ENCODE results near the gene BMP6.
A peak's percentile ranks its signal among the peaks of the same experiment; 100 is the strongest.

BMP6 gene

DNA sequence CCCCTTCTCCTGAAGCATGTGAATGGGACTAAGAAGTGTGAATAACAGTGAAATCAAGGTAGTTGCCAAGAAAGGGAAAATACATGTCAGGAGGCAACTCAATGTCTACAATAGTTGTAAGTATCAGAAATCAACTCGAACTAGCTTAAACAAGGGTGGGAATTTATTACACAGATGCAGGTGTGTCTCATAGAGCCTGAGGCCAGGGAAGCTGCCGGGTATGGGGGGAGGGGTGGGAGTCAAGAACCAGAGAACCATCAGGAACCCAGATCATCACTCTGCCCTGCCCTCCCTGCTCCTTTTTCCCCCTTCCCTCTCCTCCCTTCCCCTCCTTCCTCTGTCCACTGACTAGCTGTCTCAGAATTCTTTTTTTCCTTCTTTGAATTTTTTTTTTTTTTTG is 34.9 kb upstream of the BMP6 start:
- no peak overlapping the region for H2AFZ ChIP-seq (ENCODE audit: insufficient read depth, low read length, poor library complexity)
- no peaks in the 10 kb centered on the region for H3K9me3 ChIP-seq (ENCODE audit: insufficient read depth, low read depth, low read length)
- H2BK5ac ChIP-seq (ENCODE audit: low read depth, low read length, poor library complexity), result no peak overlapping the region
- H4K91ac ChIP-seq (ENCODE audit: low read depth, low read length), result no peak overlapping the region
- H3K79me2 ChIP-seq (ENCODE audit: control insufficient read depth, insufficient read depth, low read length, poor library complexity), result no peaks in the 10 kb centered on the region
- H3K9ac ChIP-seq (ENCODE audit: low read length), result no peak overlapping the region
- H3K18ac ChIP-seq (ENCODE audit: low read length), result no peak overlapping the region
- no peak overlapping the region for H3K4ac ChIP-seq (ENCODE audit: low read depth, low read length)
- no peaks in the 10 kb centered on the region for H3K27me3 ChIP-seq (ENCODE audit: insufficient read depth, low read length)
- H3K27ac ChIP-seq (ENCODE audit: low read depth, low read length), result no peak overlapping the region
- WGBS (ENCODE audit: extremely low coverage, insufficient coverage, insufficient read length), result no CpG with 5 or more reads among the region's 2 CpGs
- H2BK12ac ChIP-seq (ENCODE audit: low read length), result no peak overlapping the region
- no peaks in the 10 kb centered on the region for H3K79me1 ChIP-seq (ENCODE audit: low read length)
- H3K4me1 ChIP-seq (ENCODE audit: control insufficient read depth in 1 of 2, insufficient read depth in 2 of 2, low read length in 2 of 2), result peaks cover 8 to 10% of the 10 kb centered on the region in 2 experiments
- DNase-seq, result peak; percentile 8 to 15
- H3K36me3 ChIP-seq (ENCODE audit: control insufficient read depth in 1 of 2, insufficient read depth in 2 of 2, low read length in 2 of 2), result no peaks in the 10 kb centered on the region
- H3K23ac ChIP-seq (ENCODE audit: low read length), result no peak overlapping the region
- H3K14ac ChIP-seq (ENCODE audit: low read length), result no peak overlapping the region
- no peak overlapping the region for H2BK120ac ChIP-seq (ENCODE audit: insufficient read depth, low read length, poor library complexity)
- no peak overlapping the region for H3K4me3 ChIP-seq (ENCODE audit: low read depth, low read length)
- H3K4me2 ChIP-seq (ENCODE audit: low read length), result no peak overlapping the region
- no peak overlapping the region for H4K8ac ChIP-seq (ENCODE audit: low read depth, low read length)
- H4K12ac ChIP-seq (ENCODE audit: low read depth, low read length), result no peak overlapping the region
- H2AK5ac ChIP-seq (ENCODE audit: low read length), result no peak overlapping the region

DNA sequence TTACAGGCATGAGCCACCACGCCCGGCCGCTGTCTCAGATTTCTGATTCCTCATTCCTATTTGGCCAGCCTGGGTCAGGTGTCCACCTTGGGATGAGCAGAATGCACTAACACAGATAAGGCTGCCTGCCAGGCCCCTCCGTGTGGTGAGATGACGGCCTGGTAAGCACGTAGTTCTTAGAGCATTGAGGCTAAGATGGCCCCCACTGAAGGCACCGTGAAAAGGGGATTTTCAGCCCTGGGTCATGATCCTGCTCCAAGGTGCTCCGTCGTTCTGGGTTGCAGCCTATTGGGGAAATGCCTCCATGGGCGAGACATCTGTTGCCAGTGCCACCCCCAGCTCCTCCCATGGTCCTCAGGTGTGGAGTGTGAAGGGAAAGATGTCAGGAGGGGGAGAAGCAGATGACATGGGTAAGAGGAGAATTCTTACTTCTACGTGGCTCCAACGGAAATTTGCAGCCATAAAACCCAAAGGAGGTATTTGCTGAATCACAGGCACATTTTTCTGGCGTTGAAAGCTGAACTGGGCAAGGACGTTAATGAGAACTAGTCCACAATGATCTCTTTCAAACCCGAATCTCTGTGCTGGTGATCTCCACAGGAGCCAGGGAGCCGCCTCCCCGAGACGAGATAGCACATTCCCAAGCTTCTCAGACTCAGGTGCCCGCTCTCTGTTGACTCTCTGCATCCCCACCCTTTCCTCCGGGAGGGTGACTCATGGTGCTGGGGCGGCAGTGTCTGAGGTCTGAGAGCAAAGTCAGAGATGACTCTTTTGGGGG is 34.0 kb upstream of the BMP6 start:
- Histone ChIP-seq H3K36me3 (ENCODE audit: control insufficient read depth in 1 of 2, insufficient read depth in 2 of 2, low read length in 2 of 2) (no peaks in the 10 kb centered on the region), H3K4me1 (ENCODE audit: control insufficient read depth in 1 of 2, insufficient read depth in 2 of 2, low read length in 2 of 2) (peaks cover 8 to 10% of the 10 kb centered on the region in 2 experiments), H3K4me2 (ENCODE audit: low read length) (no peak overlapping the region), H3K79me1 (ENCODE audit: low read length) (no peaks in the 10 kb centered on the region), H3K9ac (ENCODE audit: low read length) (no peak overlapping the region), H3K27ac (ENCODE audit: low read depth, low read length) (peak overlapping the region; percentile 78), H3K18ac (ENCODE audit: low read length) (no peak overlapping the region), H3K4ac (ENCODE audit: low read depth, low read length) (no peak overlapping the region), H4K8ac (ENCODE audit: low read depth, low read length) (peak overlapping the region; percentile 48), H2BK5ac (ENCODE audit: low read depth, low read length, poor library complexity) (peak overlapping the region; percentile 23), H2BK12ac (ENCODE audit: low read length) (peak overlapping the region; percentile 63), H2BK120ac (ENCODE audit: insufficient read depth, low read length, poor library complexity) (no peak overlapping the region), H3K4me3 (ENCODE audit: low read depth, low read length) (no peak overlapping the region), H4K91ac (ENCODE audit: low read depth, low read length) (peak overlapping the region; percentile 30), H4K12ac (ENCODE audit: low read depth, low read length) (peak overlapping the region; percentile 4), H2AFZ (ENCODE audit: insufficient read depth, low read length, poor library complexity) (peak overlapping the region; percentile 35), H3K27me3 (ENCODE audit: insufficient read depth, low read length) (no peaks in the 10 kb centered on the region), H3K23ac (ENCODE audit: low read length) (no peak overlapping the region), H3K79me2 (ENCODE audit: control insufficient read depth, insufficient read depth, low read length, poor library complexity) (no peaks in the 10 kb centered on the region), H3K9me3 (ENCODE audit: insufficient read depth, low read depth, low read length) (no peaks in the 10 kb centered on the region), H3K14ac (ENCODE audit: low read length) (peak overlapping the region; percentile 34), H2AK5ac (ENCODE audit: low read length) (no peak overlapping the region)
- no CpG with 5 or more reads among the region's 21 CpGs for WGBS (ENCODE audit: extremely low coverage, insufficient coverage, insufficient read length)
- DNase-seq, result peak; percentile 92 to 97

DNA sequence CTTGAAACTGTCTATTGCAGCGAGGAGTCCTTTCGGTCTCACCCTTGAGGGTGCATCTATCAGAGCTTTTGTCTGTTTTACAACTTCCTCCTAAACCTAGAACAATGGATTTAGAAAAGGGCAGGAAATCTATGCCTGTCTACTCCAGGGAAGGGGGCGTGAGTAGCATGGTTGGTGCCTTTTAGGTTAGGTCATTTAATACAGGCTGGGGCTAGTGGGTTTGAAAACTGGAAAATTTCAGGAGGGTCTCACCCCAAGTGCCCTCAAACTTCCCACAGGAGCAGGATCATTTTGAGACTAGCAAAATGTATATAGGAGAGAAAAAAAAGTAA is 33.5 kb upstream of the BMP6 start:
- H2BK120ac ChIP-seq (ENCODE audit: insufficient read depth, low read length, poor library complexity), result no peak overlapping the region
- H3K23ac ChIP-seq (ENCODE audit: low read length), result no peak overlapping the region
- H2AK5ac ChIP-seq (ENCODE audit: low read length), result no peak overlapping the region
- no peak overlapping the region for H3K4ac ChIP-seq (ENCODE audit: low read depth, low read length)
- no peak for DNase-seq
- H2BK5ac ChIP-seq (ENCODE audit: low read depth, low read length, poor library complexity), result no peak overlapping the region
- H2BK12ac ChIP-seq (ENCODE audit: low read length), result peak overlapping the region; percentile 29
- H3K79me2 ChIP-seq (ENCODE audit: control insufficient read depth, insufficient read depth, low read length, poor library complexity), result no peaks in the 10 kb centered on the region
- peaks cover 8 to 10% of the 10 kb centered on the region in 2 experiments for H3K4me1 ChIP-seq (ENCODE audit: control insufficient read depth in 1 of 2, insufficient read depth in 2 of 2, low read length in 2 of 2)
- no peak overlapping the region for H3K4me2 ChIP-seq (ENCODE audit: low read length)
- no peak overlapping the region for H2AFZ ChIP-seq (ENCODE audit: insufficient read depth, low read length, poor library complexity)
- H4K8ac ChIP-seq (ENCODE audit: low read depth, low read length), result no peak overlapping the region
- H3K4me3 ChIP-seq (ENCODE audit: low read depth, low read length), result no peak overlapping the region
- no peak overlapping the region for H3K9ac ChIP-seq (ENCODE audit: low read length)
- no peaks in the 10 kb centered on the region for H3K79me1 ChIP-seq (ENCODE audit: low read length)
- H3K14ac ChIP-seq (ENCODE audit: low read length), result no peak overlapping the region
- no peaks in the 10 kb centered on the region for H3K27me3 ChIP-seq (ENCODE audit: insufficient read depth, low read length)
- no peak overlapping the region for H4K12ac ChIP-seq (ENCODE audit: low read depth, low read length)
- H3K27ac ChIP-seq (ENCODE audit: low read depth, low read length), result peak overlapping the region; percentile 36
- H3K18ac ChIP-seq (ENCODE audit: low read length), result no peak overlapping the region
- no CpG with 5 or more reads among the region's 3 CpGs for WGBS (ENCODE audit: extremely low coverage, insufficient coverage, insufficient read length)
- no peak overlapping the region for H4K91ac ChIP-seq (ENCODE audit: low read depth, low read length)
- no peaks in the 10 kb centered on the region for H3K9me3 ChIP-seq (ENCODE audit: insufficient read depth, low read depth, low read length)
- no peaks in the 10 kb centered on the region for H3K36me3 ChIP-seq (ENCODE audit: control insufficient read depth in 1 of 2, insufficient read depth in 2 of 2, low read length in 2 of 2)

DNA sequence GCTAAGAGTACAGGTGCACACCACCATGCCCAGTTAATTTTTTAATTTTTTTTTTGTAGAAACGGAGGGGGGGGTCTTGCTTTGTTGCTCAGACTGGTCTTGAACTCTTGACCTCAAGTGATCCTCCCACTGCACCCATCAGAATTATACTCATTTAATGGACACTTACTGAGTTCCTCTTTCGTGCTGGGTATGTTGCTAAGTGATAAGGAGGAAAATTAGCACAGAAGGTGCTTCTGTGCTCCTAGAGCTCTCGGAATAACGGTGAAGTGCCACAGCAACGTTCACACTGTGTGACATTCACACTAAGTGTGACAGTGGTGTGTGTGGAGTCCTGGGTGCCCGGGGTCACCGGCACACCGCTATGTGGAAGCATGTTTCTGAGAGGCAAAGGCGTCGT is 32.1 kb upstream of the BMP6 start:
- WGBS (ENCODE audit: extremely low coverage, insufficient coverage, insufficient read length), result no CpG with 5 or more reads among the region's 10 CpGs
- no peak overlapping the region for H3K14ac ChIP-seq (ENCODE audit: low read length)
- no peaks in the 10 kb centered on the region for H3K9me3 ChIP-seq (ENCODE audit: insufficient read depth, low read depth, low read length)
- H3K27ac ChIP-seq (ENCODE audit: low read depth, low read length), result no peak overlapping the region
- no peak overlapping the region for H4K8ac ChIP-seq (ENCODE audit: low read depth, low read length)
- H3K23ac ChIP-seq (ENCODE audit: low read length), result no peak overlapping the region
- H2BK12ac ChIP-seq (ENCODE audit: low read length), result peak overlapping the region; percentile 1
- no peaks in the 10 kb centered on the region for H3K36me3 ChIP-seq (ENCODE audit: control insufficient read depth in 1 of 2, insufficient read depth in 2 of 2, low read length in 2 of 2)
- H3K79me2 ChIP-seq (ENCODE audit: control insufficient read depth, insufficient read depth, low read length, poor library complexity), result no peaks in the 10 kb centered on the region
- H3K9ac ChIP-seq (ENCODE audit: low read length), result no peak overlapping the region
- peaks cover 2% of the 10 kb centered on the region for H3K79me1 ChIP-seq (ENCODE audit: low read length)
- H2AK5ac ChIP-seq (ENCODE audit: low read length), result peak overlapping the region; percentile 35
- no peak overlapping the region for H2BK120ac ChIP-seq (ENCODE audit: insufficient read depth, low read length, poor library complexity)
- H3K4me2 ChIP-seq (ENCODE audit: low read length), result no peak overlapping the region
- H3K27me3 ChIP-seq (ENCODE audit: insufficient read depth, low read length), result no peaks in the 10 kb centered on the region
- H3K18ac ChIP-seq (ENCODE audit: low read length), result no peak overlapping the region
- H4K12ac ChIP-seq (ENCODE audit: low read depth, low read length), result no peak overlapping the region
- no peak overlapping the region for H3K4ac ChIP-seq (ENCODE audit: low read depth, low read length)
- peak overlapping the region; percentile 4 for H4K91ac ChIP-seq (ENCODE audit: low read depth, low read length)
- H2AFZ ChIP-seq (ENCODE audit: insufficient read depth, low read length, poor library complexity), result no peak overlapping the region
- DNase-seq, result no peak
- H2BK5ac ChIP-seq (ENCODE audit: low read depth, low read length, poor library complexity), result no peak overlapping the region
- H3K4me1 ChIP-seq (ENCODE audit: control insufficient read depth in 1 of 2, insufficient read depth in 2 of 2, low read length in 2 of 2), result peaks cover 9 to 10% of the 10 kb centered on the region in 2 experiments
- H3K4me3 ChIP-seq (ENCODE audit: low read depth, low read length), result no peak overlapping the region

All from trophoblast cell (in vitro differentiated cells and primary cell).